ENCODE data around the gene ACOX1.

DNA sequence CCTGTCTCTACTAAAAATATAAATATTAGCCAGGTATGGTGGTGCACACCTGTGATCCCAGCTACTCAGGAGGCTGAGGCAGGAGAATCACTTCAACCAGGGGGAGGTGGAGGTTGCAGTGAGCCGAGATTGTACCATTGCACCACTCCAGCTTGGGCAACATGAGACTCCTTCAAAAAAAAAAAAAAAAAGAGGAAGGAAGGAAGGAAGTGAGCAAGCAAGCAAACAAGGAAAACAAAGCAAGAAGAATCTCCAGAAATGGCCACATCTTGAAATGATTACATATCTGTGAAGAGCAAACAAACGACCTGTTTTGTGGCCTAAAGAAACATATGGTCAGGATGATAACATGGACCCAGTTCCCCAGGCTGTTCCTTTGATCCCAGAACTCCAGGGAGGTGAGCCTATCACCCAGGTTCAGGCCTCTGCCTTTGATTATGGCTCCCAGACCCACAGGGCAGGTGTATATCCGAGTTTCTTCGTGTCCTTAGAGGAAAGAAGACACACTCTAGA is 8.9 kb downstream of the ACOX1 start:
- TF ChIP-seq, protein P1, sequence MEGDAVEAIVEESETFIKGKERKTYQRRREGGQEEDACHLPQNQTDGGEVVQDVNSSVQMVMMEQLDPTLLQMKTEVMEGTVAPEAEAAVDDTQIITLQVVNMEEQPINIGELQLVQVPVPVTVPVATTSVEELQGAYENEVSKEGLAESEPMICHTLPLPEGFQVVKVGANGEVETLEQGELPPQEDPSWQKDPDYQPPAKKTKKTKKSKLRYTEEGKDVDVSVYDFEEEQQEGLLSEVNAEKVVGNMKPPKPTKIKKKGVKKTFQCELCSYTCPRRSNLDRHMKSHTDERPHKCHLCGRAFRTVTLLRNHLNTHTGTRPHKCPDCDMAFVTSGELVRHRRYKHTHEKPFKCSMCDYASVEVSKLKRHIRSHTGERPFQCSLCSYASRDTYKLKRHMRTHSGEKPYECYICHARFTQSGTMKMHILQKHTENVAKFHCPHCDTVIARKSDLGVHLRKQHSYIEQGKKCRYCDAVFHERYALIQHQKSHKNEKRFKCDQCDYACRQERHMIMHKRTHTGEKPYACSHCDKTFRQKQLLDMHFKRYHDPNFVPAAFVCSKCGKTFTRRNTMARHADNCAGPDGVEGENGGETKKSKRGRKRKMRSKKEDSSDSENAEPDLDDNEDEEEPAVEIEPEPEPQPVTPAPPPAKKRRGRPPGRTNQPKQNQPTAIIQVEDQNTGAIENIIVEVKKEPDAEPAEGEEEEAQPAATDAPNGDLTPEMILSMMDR (IDR thresholded peaks at IDR 0.05; ENCODE audit: insufficient read depth, low read length), result no peak
- TF ChIP-seq POLR2AphosphoS5 (IDR thresholded peaks at IDR 0.05; ENCODE audit: low read depth), result no peak

All from HL-60 (cell line).